GM12878 (cell line): ENCODE data around the gene ZDHHC3. TPM values are rescaled to one million over a fixed set of nuclear protein-coding genes. Genes with fewer than 3 reads are reported as not detected.

ENCODE experiments used
- ATAC-seq: fragments of 200-7000 bp; cut with Tn5 transposase; 3 replicates; pipeline ENCODE4 v1.9.1; 2020; ENCODE audit warnings: mild to moderate bottlenecking, moderate library complexity
- BruUV-seq: library from RNA; stranded (reverse); fragments of 400-500 nt; replicated peaks from 2 replicates; lab custom pipeline; 2021; lab: Mats Ljungman, UMichigan
- CTCF ChIA-PET: fragments of 300-600 bp; sonication (Branson Sonifier 250); formaldehyde crosslinking; extraction: SDS; loops from one replicate; lab custom pipeline; 2021; ENCODE audit warnings: inconsistent platforms; lab: Yijun Ruan, JAX
- POLR2A ChIA-PET: fragments of 350-600 bp; formaldehyde crosslinking; extraction: SDS; loops from one replicate; lab custom pipeline; 2021; ENCODE audit warnings: inconsistent platforms; lab: Charles Lee
- RAD21 ChIA-PET: fragments of 300-600 bp; sonication (Branson Sonifier 250); formaldehyde crosslinking; loops from one replicate; lab custom pipeline; 2023; ENCODE audit warnings: antibody characterized with exemption; ENCODE audit not compliant: unreplicated experiment; lab: Charles Lee
- SMC1A ChIA-PET: fragments of 300-600 bp; sonication (Branson Sonifier 250); formaldehyde crosslinking; loops from one replicate; lab custom pipeline; 2023; ENCODE audit not compliant: unreplicated experiment, uncharacterized antibody; lab: Charles Lee
- DNase-seq: peaks from one replicate; pipeline ENCODE4 v3.0.0-alpha.2; 2011; ENCODE audit warnings: low read depth, low spot score
- FAIRE-seq: peaks from 3 replicates; lab custom pipeline; 2011; peaks lifted over from hg19 to GRCh38; lab: Jason Lieb, UNC
- H2AFZ ChIP-seq: 2 replicates; pipeline ENCODE4 v1.6.0; 2011; ENCODE audit warnings: low read depth, low read length, control low read depth; ENCODE audit not compliant: control insufficient read depth
- H3K27ac ChIP-seq: 2 replicates; pipeline ENCODE4 v1.5.1; 2011; ENCODE audit warnings: control low read depth; ENCODE audit not compliant: control insufficient read depth, insufficient read depth
- H3K27me3 ChIP-seq, 2 experiments: replicated peaks in 1 of 2; 2 replicates each; pipeline versions ENCODE4 v1.6.0 to v1.6.1; 2011; ENCODE audit warnings: low read length in 1 of 2; ENCODE audit not compliant: control insufficient read depth in 2 of 2, insufficient read depth in 2 of 2
- H3K36me3 ChIP-seq, 2 experiments: 2 replicates each; pipeline ENCODE4 v1.5.1; 2011; ENCODE audit warnings: low read length in 1 of 2; ENCODE audit not compliant: control insufficient read depth in 2 of 2, insufficient read depth in 2 of 2
- H3K4me1 ChIP-seq: 2 replicates; pipeline ENCODE4 v1.6.1; 2011; ENCODE audit warnings: mild to moderate bottlenecking, low read length, moderate library complexity, mixed read lengths; ENCODE audit not compliant: control insufficient read depth, insufficient read depth
- H3K4me2 ChIP-seq: 2 replicates; pipeline ENCODE4 v1.6.0; 2011; ENCODE audit warnings: control low read depth; ENCODE audit not compliant: control insufficient read depth, insufficient read depth
- H3K4me3 ChIP-seq: fragments of 200-600 bp; sonication (generic); 2 replicates; pipeline ENCODE4 v1.5.1; 2016
- H3K79me2 ChIP-seq: 2 replicates; pipeline ENCODE4 v1.6.0; 2011; ENCODE audit warnings: low read length; ENCODE audit not compliant: control insufficient read depth, insufficient read depth
- H3K9ac ChIP-seq: 2 replicates; pipeline ENCODE4 v1.8.0; 2011; ENCODE audit warnings: low read length, control low read depth, mixed read lengths; ENCODE audit not compliant: control insufficient read depth, insufficient read depth
- H3K9me3 ChIP-seq: replicated peaks from 3 replicates; pipeline ENCODE4 v1.5.1; 2011; ENCODE audit warnings: mild to moderate bottlenecking, low read length; ENCODE audit not compliant: control insufficient read depth, insufficient read depth
- H4K20me1 ChIP-seq: 2 replicates; pipeline ENCODE4 v1.6.0; 2011; ENCODE audit not compliant: control insufficient read depth, insufficient read depth
- ATF3 ChIP-seq: IDR thresholded peaks from 2 replicates; pipeline ENCODE4 v1.6.1; 2011; ENCODE audit warnings: low read depth, mild to moderate bottlenecking, low read length, moderate library complexity, borderline replicate concordance; ENCODE audit errors: extremely low read depth
- BHLHE40 ChIP-seq, 2 experiments: fragments of 450-650 bp in 1 of 2; IDR thresholded peaks; 2 replicates each; pipeline ENCODE4 v1.6.1; 2011 to 2017; ENCODE audit warnings: low read depth in 2 of 2, borderline replicate concordance in 1 of 2, improper control_type of control experiment in 1 of 2, low read length in 1 of 2, mild to moderate bottlenecking in 1 of 2
- CHD2 ChIP-seq: IDR thresholded peaks from 2 replicates; pipeline ENCODE4 v1.6.1; 2011; ENCODE audit warnings: low read depth, low read length, improper control_type of control experiment, borderline replicate concordance
- EGR1 ChIP-seq, 2 experiments: IDR thresholded peaks; 1 replicate in 1 of 2; 2 replicates in 1 of 2; pipeline ENCODE4 v1.6.1; 2011 to 2012; ENCODE audit warnings: low read depth in 2 of 2, low read length in 2 of 2, borderline replicate concordance in 1 of 2, mild to moderate bottlenecking in 1 of 2, moderate library complexity in 1 of 2
- EP300 ChIP-seq, 2 experiments: fragments of 150-350 bp in 1 of 2; IDR thresholded peaks; 2 replicates each; pipeline ENCODE4 v1.6.1; 2011 to 2012; ENCODE audit warnings: low read depth in 2 of 2, low read length in 2 of 2, borderline replicate concordance in 1 of 2, improper control_type of control experiment in 1 of 2, inconsistent platforms in 1 of 2; ENCODE audit not compliant: control insufficient read depth in 1 of 2
- KAT2A ChIP-seq: conservative IDR thresholded peaks from 2 replicates; pipeline ENCODE4 v1.6.1; 2011; ENCODE audit warnings: low read depth, low read length; ENCODE audit not compliant: control insufficient read depth
- LARP7 ChIP-seq: fragments of 450-650 bp; IDR thresholded peaks from 2 replicates; pipeline ENCODE4 v1.6.1; 2017; ENCODE audit warnings: mild to moderate bottlenecking
- MYC ChIP-seq: IDR thresholded peaks from 2 replicates; pipeline ENCODE4 v1.6.1; 2011; ENCODE audit warnings: mild to moderate bottlenecking, low read length, moderate library complexity, inconsistent platforms; ENCODE audit not compliant: insufficient read depth, insufficient replicate concordance, insufficient read length, severe bottlenecking
- NFYB ChIP-seq: IDR thresholded peaks from 2 replicates; pipeline ENCODE4 v1.6.1; 2011; ENCODE audit warnings: low read depth, mild to moderate bottlenecking, low read length, improper control_type of control experiment, moderate library complexity; ENCODE audit not compliant: insufficient read depth
- NRF1 ChIP-seq: conservative IDR thresholded peaks from 2 replicates; pipeline ENCODE4 v1.6.1; 2011; ENCODE audit warnings: mild to moderate bottlenecking, low read depth, low read length, improper control_type of control experiment
- POU2F2 ChIP-seq: IDR thresholded peaks from 3 replicates; pipeline ENCODE4 v1.6.1; 2011; ENCODE audit warnings: low read depth, mild to moderate bottlenecking, low read length, borderline replicate concordance
- TARDBP ChIP-seq: IDR thresholded peaks from 2 replicates; pipeline ENCODE4 v1.6.1; 2016; ENCODE audit warnings: borderline replicate concordance
- TCF12 ChIP-seq: IDR thresholded peaks from 2 replicates; pipeline ENCODE4 v1.6.1; 2011; ENCODE audit warnings: low read depth, mild to moderate bottlenecking, low read length
- YBX1 ChIP-seq: fragments of 450-650 bp; IDR thresholded peaks from 2 replicates; pipeline ENCODE4 v1.6.1; 2016; ENCODE audit warnings: antibody characterized with exemption
- ZSCAN29 ChIP-seq: fragments of 450-650 bp; IDR thresholded peaks from 2 replicates; pipeline ENCODE4 v1.6.1; 2017; ENCODE audit warnings: mild to moderate bottlenecking, moderate library complexity
- WGBS: methylation state at CpG from one replicate; pipeline ENCODE4 v1.1.6; 2016; ENCODE audit warnings: low lambda C conversion rate; ENCODE audit not compliant: insufficient replicate concordance, insufficient coverage; ENCODE audit errors: missing lambda C conversion rate; 5-methylcytosine and 5-hydroxymethylcytosine counted together
- in situ Hi-C: fragments of 300-500 bp; cut with MboI; formaldehyde crosslinking; loops from 9 replicates; pipeline ENCODE4 v1.14.3; 2018; ENCODE audit warnings: mixed read lengths
- intact Hi-C: fragments of 100-400 bp; cut with micrococcal nuclease; formaldehyde crosslinking; loops from one replicate; pipeline ENCODE4 v1.14.2; 2022; ENCODE audit not compliant: unreplicated experiment
- polyA plus RNA-seq, 11 experiments: library from polyadenylated mRNA; depleted of rRNA in 4 of 11; unstranded in 6 of 11; stranded (reverse) in 5 of 11; fragments of >200 nt; fragmentation: Nextera tagmentation in 4 of 11; fragmentation: Illumina TruSeq in 1 of 11; extraction: Ambion mirVana in 4 of 11; extraction: Trizol in 1 of 11; gene quantifications; 1 replicate in 1 of 11; 2 replicates in 10 of 11; pipeline versions ENCODE4 v1.2.1 to v1.2.3, GENCODE V29; 2011 to 2016; ENCODE audit warnings: inconsistent platforms in 2 of 11, missing spikeins in 2 of 11, low read depth in 1 of 11
- total RNA-seq, 4 experiments: library from RNA; depleted of rRNA in 3 of 4; stranded (reverse); fragments of >200 nt in 3 of 4; fragmentation: Illumina TruSeq in 1 of 4; extraction: Trizol in 1 of 4; gene quantifications; 2 replicates each; pipeline versions ENCODE4 v1.2.1 to v1.2.3, GENCODE V29; 2013 to 2021
- TF ChIP-seq, protein P1 (sequence below): fragments of 450-650 bp; IDR thresholded peaks from 2 replicates; pipeline ENCODE4 v1.6.1; 2017; ENCODE audit warnings: low read depth, mild to moderate bottlenecking, moderate library complexity

ZDHHC3 gene
- total and polyA plus RNA-seq, 10 of the 15 experiments (the other 5 are each of a cell fraction or from before 2014, with no cell fraction given): 6.8 to 79.1 (median 40.8) TPM

DNA sequence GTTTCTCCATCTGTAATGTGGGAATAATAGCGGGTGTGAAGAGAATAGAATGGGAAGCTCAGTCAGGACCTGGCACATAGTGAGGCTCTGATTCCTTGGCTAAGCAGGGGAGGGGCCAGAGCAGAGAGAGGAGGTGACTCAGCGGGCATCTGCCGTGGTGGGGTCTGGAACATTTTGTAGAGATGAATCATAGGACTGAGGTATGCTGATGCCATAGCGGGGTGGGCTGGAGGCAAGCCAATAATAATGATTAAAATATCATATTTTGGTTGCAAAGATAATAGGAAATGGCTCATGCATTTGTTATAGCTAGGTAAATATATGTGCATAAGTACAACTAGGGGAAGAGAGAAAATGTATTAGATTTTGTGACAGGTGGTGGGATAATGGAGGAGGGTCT is 90.4 kb downstream of the ZDHHC3 start:
- no peaks in the 10 kb centered on the region for H3K79me2 ChIP-seq
- no peaks in the 10 kb centered on the region for H3K4me1 ChIP-seq
- POLR2A ChIA-PET: no interaction called here
- TF ChIP-seq ATF3 (no peak), NRF1 (no peak), ZSCAN29 (no peak), YBX1 (no peak), LARP7 (no peak), TARDBP (no peak), CHD2 (no peak), EGR1 (IDR thresholded peaks at IDR 0.05; ENCODE audit: borderline replicate concordance in 1 of 2, low read depth in 2 of 2, low read length in 2 of 2) (no peak), BHLHE40 (IDR thresholded peaks at IDR 0.05; ENCODE audit: borderline replicate concordance in 1 of 2, low read depth in 2 of 2, low read length in 1 of 2) (no peak), TCF12 (no peak), MYC (no peak), NFYB (no peak), POU2F2 (no peak), KAT2A (no peak), EP300 (IDR thresholded peaks at IDR 0.05; ENCODE audit: borderline replicate concordance in 1 of 2, control insufficient read depth in 1 of 2, low read depth in 2 of 2, low read length in 2 of 2) (no peak)
- TF ChIP-seq, protein P1, sequence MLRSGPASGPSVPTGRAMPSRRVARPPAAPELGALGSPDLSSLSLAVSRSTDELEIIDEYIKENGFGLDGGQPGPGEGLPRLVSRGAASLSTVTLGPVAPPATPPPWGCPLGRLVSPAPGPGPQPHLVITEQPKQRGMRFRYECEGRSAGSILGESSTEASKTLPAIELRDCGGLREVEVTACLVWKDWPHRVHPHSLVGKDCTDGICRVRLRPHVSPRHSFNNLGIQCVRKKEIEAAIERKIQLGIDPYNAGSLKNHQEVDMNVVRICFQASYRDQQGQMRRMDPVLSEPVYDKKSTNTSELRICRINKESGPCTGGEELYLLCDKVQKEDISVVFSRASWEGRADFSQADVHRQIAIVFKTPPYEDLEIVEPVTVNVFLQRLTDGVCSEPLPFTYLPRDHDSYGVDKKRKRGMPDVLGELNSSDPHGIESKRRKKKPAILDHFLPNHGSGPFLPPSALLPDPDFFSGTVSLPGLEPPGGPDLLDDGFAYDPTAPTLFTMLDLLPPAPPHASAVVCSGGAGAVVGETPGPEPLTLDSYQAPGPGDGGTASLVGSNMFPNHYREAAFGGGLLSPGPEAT: no peak
- TF ChIP-seq, all 136 proteins: peak for 0
- H3K4me3 ChIP-seq: no peak overlapping the region
- no peaks in the 10 kb centered on the region for H4K20me1 ChIP-seq
- ChIA-PET CTCF (interaction anchor here (1.3 to 2.8 kb wide), 2 partner anchors 29 to 353 kb away, joined by 3 to 9 read pairs; no protein-coding TSS in a partner anchor), SMC1A (no interaction called here), RAD21 (no interaction called here)
- in situ Hi-C loops (no loop called here), intact Hi-C loops (no loop called here)
- FAIRE-seq (no peak), ATAC-seq (no peak), DNase-seq (no peak)
- no peak overlapping the region for H2AFZ ChIP-seq
- H3K27ac ChIP-seq: no peak overlapping the region
- BruUV-seq: no TSS peak
- no peaks in the 10 kb centered on the region for H3K36me3 ChIP-seq
- no peak overlapping the region for H3K4me2 ChIP-seq
- H3K27me3 ChIP-seq: no peaks in the 10 kb centered on the region
- 6% methylated on average over 4 of the region's 4 CpGs for WGBS
- H3K9me3 ChIP-seq: no peaks in the 10 kb centered on the region
- H3K9ac ChIP-seq: no peak overlapping the region
